ENCODE results near the gene RHBDL3. TPM values are rescaled to one million over a fixed set of nuclear protein-coding genes. Genes with fewer than 3 reads are reported as not detected.

The RHBDL3 gene
- total and polyA plus RNA-seq, 10 of the 15 experiments (the other 5 are each of a cell fraction or from before 2014, with no cell fraction given): 0.04 to 0.24 (median 0.04) TPM; not detected in 5

GRCh38 chr17:32285746-32286517 lies 20.3 kb downstream of the RHBDL3 start:
- in situ Hi-C loops (cut with MboI): no loop called here
- Histone ChIP-seq H2AFZ (ENCODE audit: control insufficient read depth, low read depth, low read length) (no peak overlapping the region), H3K9me3 (replicated peaks; ENCODE audit: control insufficient read depth, insufficient read depth, low read length) (no peaks in the 10 kb centered on the region), H3K4me1 (ENCODE audit: control insufficient read depth, insufficient read depth, low read length) (no peaks in the 10 kb centered on the region; the same call in 1 of the 2 replicates), H4K20me1 (ENCODE audit: control insufficient read depth, insufficient read depth) (no peaks in the 10 kb centered on the region), H3K36me3 (ENCODE audit: control insufficient read depth in 2 of 2, insufficient read depth in 2 of 2, low read length in 1 of 2) (no peaks in the 10 kb centered on the region), H3K27ac (ENCODE audit: control insufficient read depth, insufficient read depth) (no peak overlapping the region), H3K4me3 (no peak overlapping the region), H3K79me2 (ENCODE audit: control insufficient read depth, insufficient read depth, low read length) (no peaks in the 10 kb centered on the region), H3K27me3 (replicated peaks in 1 of 2; ENCODE audit: control insufficient read depth in 2 of 2, insufficient read depth in 2 of 2, low read length in 1 of 2) (0 out of 4 replicates have a peak, but pooled peaks cover 2% of the 10 kb centered on the region in 2 experiments), H3K9ac (ENCODE audit: control insufficient read depth, insufficient read depth, low read length) (no peak overlapping the region), H3K4me2 (ENCODE audit: control insufficient read depth, insufficient read depth) (no peak overlapping the region)
- intact Hi-C loops (cut with micrococcal nuclease; ENCODE audit: unreplicated experiment): no loop called here
- no peak for TF ChIP-seq GATAD2B (conservative IDR thresholded peaks at IDR 0.05; ENCODE audit: low read depth)
- TF ChIP-seq IKZF2 (IDR thresholded peaks at IDR 0.05): no peak
- TF ChIP-seq SIN3A (IDR thresholded peaks at IDR 0.05; ENCODE audit: low read depth, low read length): no peak
- TF ChIP-seq BRCA1 (IDR thresholded peaks at IDR 0.05; ENCODE audit: low read depth, low read length): no peak
- no peak for TF ChIP-seq HDAC2 (IDR thresholded peaks at IDR 0.05)
- TF ChIP-seq JUNB (IDR thresholded peaks at IDR 0.05): no peak
- no peak for TF ChIP-seq RAD51 (IDR thresholded peaks at IDR 0.05)
- TF ChIP-seq EZH2 (IDR thresholded peaks at IDR 0.05; ENCODE audit: borderline replicate concordance, control insufficient read depth, low read depth, low read length): no peak
- TF ChIP-seq NRF1 (conservative IDR thresholded peaks at IDR 0.05; ENCODE audit: low read depth, low read length): no peak
- SMC1A ChIA-PET (ENCODE audit: uncharacterized antibody, unreplicated experiment): no interaction called here
- FAIRE-seq (no peak), DNase-seq (ENCODE audit: low read depth, low spot score) (no peak), ATAC-seq (no peak)
- POLR2A ChIA-PET: no interaction called here
- CTCF ChIA-PET: no interaction called here
- BruUV-seq (replicated peaks): no TSS peak
- RAD21 ChIA-PET (ENCODE audit: unreplicated experiment): no interaction called here
- WGBS (ENCODE audit: insufficient coverage, insufficient replicate concordance, low lambda C conversion rate, missing lambda C conversion rate): 43% methylated on average over 9 of the region's 9 CpGs
